Bronchial epithelial cell (primary cell): ENCODE measurements around the gene SPG11. TPM values are rescaled to one million over a fixed set of nuclear protein-coding genes. Genes with fewer than 3 reads are reported as not detected.
"Not testable (repeated sequence)": the region's sequence is repeated elsewhere in the genome, so short reads cannot be mapped to it uniquely, and the experiment has no call there.

Experiments used
- DNase-seq: peaks from one replicate; pipeline ENCODE4 v3.0.0-alpha.2; 2010; ENCODE audit warnings: low read depth
- FAIRE-seq: peaks from 2 replicates; lab custom pipeline; 2011; peaks lifted over from hg19 to GRCh38; lab: Jason Lieb, UNC
- H3K27me3 ChIP-seq: 2 replicates; pipeline ENCODE4 v1.5.1; 2011; ENCODE audit warnings: low read length; ENCODE audit not compliant: control insufficient read depth, insufficient read depth
- H3K36me3 ChIP-seq: 2 replicates; pipeline ENCODE4 v1.5.1; 2011; ENCODE audit warnings: low read length; ENCODE audit not compliant: control insufficient read depth, insufficient read depth
- H3K4me3 ChIP-seq: 2 replicates; pipeline ENCODE4 v1.5.1; 2011; ENCODE audit warnings: mild to moderate bottlenecking, low read depth, low read length, control low read depth
- CTCF ChIP-seq: IDR thresholded peaks from 2 replicates; pipeline ENCODE4 v1.5.1; 2011; ENCODE audit warnings: mild to moderate bottlenecking, moderate library complexity, low read length, control low read depth, inconsistent platforms; ENCODE audit not compliant: insufficient read depth, severe bottlenecking
- total RNA-seq: library from RNA; depleted of rRNA; stranded (reverse); fragments of >200 nt; gene quantifications from 2 replicates; pipeline ENCODE4 v1.2.1, GENCODE V29; 2014

SPG11 gene
- total RNA-seq, 1 donor from 2014 or later = 49.8 TPM

GRCh38 chr15:44545913-44546802, 117.3 kb downstream of the SPG11 start:
- DNase-seq (peak; percentile 46), FAIRE-seq (no peak)
- no peaks in the 10 kb centered on the region for H3K36me3 ChIP-seq
- H3K4me3 ChIP-seq = no peak overlapping the region
- H3K27me3 ChIP-seq = no peaks in the 10 kb centered on the region
- TF ChIP-seq CTCF = peak; percentile 24

DNA sequence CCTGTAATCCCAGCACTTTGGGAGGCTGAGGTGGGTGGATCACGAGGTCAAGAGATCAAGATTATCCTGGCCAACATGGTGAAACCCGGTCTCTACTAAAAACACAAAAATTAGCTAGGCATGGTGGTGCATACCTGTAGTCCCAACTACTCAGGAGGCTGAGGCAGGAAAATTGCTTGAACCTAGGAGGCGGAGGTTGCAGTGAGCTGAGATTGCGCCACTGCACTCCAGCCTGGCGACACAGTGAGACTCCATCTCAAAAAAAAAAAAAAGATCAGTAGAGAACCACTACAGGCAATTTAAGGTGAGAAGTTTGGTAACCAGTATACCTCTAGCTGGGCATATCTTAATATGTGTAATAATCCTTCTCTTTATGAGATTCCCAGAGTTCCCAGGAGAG, 118.7 kb downstream of the SPG11 start:
- not testable (repeated sequence) for H3K4me3 ChIP-seq, H3K36me3 ChIP-seq, FAIRE-seq, H3K27me3 ChIP-seq, DNase-seq

GRCh38 chr15:44542596-44542995, 120.9 kb downstream of the SPG11 start:
- DNase-seq = no peak
- Histone ChIP-seq H3K27me3 (no peaks in the 10 kb centered on the region), H3K4me3 (no peak overlapping the region), H3K36me3 (no peaks in the 10 kb centered on the region)
- FAIRE-seq = no peak
- TF ChIP-seq CTCF = no peak

DNA sequence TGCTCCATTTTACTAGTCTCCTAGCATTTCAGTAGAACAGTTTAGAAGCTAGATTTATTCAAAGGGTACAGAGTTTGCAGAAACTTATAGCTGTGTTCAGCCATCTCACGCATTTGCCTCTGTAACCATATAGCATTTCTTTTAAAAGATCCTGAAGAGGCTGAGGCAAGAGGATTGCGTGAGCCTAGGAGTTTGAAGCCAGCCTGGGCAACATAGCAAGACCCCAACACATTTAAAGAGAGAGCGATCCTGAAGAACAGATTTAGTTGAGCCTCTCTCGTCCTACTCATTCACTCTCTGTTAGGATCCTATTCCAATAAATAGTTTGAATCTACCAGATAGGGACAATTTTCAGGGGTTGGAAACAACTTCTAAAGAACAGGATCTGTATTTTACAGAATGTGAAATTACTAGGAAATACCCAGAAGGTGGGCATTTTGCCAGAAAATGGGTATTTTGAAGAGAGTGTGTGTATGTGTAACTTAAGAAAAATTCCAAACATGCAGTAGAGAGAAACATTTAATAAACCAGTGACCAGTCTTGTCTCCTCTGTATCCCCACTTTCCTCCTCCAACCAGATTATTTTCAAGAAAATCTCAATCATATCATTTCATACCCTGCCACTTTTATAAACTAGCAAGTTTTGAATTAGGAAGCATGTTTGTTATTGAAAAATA, 122.0 kb downstream of the SPG11 start:
- Histone ChIP-seq H3K4me3 (no peak overlapping the region), H3K27me3 (no peaks in the 10 kb centered on the region), H3K36me3 (no peaks in the 10 kb centered on the region)
- DNase-seq = peak; percentile 33
- no peak for FAIRE-seq
- TF ChIP-seq CTCF = no peak

DNA sequence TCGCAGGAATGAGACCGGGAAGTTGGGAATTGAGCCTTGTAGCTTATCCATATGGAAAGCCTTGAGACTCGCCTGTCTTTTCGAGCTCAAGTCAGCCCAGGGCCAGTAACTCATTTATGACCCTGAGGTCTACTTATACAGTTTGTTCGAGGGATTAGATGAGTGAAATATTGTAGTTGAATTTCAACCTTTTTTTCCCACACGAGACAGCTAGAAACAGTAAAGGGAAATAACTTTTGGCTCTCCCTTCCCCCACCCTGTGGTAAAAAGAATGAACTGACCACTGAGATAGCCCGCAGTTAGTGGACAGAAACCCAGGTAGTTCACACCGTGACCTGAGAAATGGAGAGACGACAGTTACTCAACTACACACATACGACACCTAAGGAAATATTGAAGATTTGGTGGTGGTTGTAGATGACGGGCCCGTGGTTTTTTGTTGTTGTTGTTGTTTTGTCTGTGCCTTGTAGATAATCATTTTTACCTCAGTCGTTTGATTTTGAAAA, 125.7 kb downstream of the SPG11 start:
- Histone ChIP-seq H3K36me3 (peaks cover 4% of the 10 kb centered on the region), H3K4me3 (peak overlapping the region; percentile 93), H3K27me3 (no peaks in the 10 kb centered on the region)
- peak; percentile 30 for DNase-seq
- no peak for TF ChIP-seq CTCF
- no peak for FAIRE-seq
